Hematopoietic multipotent progenitor cell treated with erythropoietin and hydrocortisone succinate and interleukin-3 and kit ligand, for 4 days (in vitro differentiated cells): Measurements from ENCODE around the gene MEX3C.

Experiments
- DNase-seq: peaks from one replicate; pipeline ENCODE4 v3.0.0-alpha.2; 2015

The MEX3C gene

DNA sequence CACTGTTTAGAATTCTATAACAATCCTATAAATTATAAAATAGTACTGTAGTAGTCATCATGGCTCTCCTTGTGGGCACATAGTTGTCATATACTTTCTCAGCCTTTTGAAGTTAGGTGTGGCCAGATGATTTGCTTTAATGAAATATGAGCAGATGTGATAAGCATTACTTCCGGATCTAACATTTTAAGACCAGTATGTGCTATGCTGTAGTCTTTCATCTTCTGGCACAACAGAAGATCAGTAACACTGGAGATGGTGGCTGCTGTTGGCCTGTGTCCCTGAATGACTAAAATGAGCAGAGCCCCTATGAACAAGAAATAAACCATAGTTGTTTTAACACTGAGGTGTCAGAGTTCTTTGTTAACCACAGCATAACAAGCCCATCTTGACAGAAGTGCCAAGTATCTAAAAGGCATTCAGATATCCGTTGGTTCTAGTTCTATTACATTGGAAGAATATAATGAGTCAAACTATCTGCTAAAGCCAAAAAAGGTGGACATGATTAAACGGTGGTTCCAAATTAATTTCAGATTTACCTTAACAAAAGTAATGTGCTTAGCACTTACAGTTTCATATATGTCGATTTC is 6.3 kb downstream of the MEX3C start:
- DNase-seq: peak; percentile 91

- DNase-seq: no peak
Observed at GRCh38 chr18:51190000-51190399, 7.5 kb downstream of the MEX3C start.

GRCh38 chr18:51188024-51188701 is 9.3 kb downstream of the MEX3C start:
- DNase-seq: no peak

GRCh38 chr18:51185075-51185474 is 12.4 kb downstream of the MEX3C start:
- no peak for DNase-seq

- peak; percentile 44 for DNase-seq
Observed at GRCh38 chr18:51184091-51184457, 13.4 kb downstream of the MEX3C start.

- DNase-seq: no peak
Observed at GRCh38 chr18:51183372-51184090, 13.9 kb downstream of the MEX3C start.

DNA sequence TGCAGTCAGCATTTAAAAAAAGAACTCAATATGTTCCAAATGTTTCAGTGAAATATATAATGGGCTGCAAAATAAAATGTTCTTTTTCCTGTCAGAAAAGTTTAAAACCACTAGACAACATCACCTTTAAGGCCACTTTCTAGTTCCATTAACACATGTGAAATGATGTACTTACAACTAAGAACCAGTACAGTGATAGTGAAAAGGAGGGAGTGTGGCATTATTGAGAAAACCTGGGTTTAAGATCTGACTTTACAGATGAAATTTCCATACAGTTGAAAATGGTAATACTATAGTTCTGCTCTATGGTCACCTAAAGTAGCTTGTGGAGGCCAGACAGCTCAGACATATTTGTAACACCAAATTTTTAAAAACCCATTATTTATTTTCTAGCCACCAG is 14.7 kb downstream of the MEX3C start:
- no peak for DNase-seq

- DNase-seq: peak; percentile 32
Observed at GRCh38 chr18:51171625-51172259, 25.7 kb downstream of the MEX3C start.

GRCh38 chr18:51171223-51171622 is 26.3 kb downstream of the MEX3C start:
- DNase-seq: no peak

GRCh38 chr18:51170664-51171063 is 26.8 kb downstream of the MEX3C start:
- no peak for DNase-seq

DNA sequence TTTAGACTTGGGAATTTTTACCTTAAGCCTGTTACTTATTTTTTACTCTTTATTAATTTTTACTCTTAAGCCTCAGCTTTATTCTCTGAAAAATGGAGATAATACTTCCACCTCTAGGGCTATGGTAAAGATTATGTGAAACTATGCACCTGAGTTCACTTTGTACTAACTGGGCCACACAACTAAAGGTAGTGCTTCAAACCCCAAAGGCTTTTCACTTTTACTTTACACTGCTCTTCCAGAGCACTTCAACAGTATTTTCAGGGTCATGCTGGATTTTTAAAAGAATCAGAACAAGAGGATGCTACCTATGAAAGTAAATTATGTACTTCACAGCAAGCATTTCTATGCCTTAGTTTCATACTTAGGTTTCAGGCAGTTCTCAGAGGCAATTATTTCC is 27.8 kb downstream of the MEX3C start:
- no peak for DNase-seq

- DNase-seq: no peak
Observed at GRCh38 chr18:51168960-51169662, 28.4 kb downstream of the MEX3C start.

DNA sequence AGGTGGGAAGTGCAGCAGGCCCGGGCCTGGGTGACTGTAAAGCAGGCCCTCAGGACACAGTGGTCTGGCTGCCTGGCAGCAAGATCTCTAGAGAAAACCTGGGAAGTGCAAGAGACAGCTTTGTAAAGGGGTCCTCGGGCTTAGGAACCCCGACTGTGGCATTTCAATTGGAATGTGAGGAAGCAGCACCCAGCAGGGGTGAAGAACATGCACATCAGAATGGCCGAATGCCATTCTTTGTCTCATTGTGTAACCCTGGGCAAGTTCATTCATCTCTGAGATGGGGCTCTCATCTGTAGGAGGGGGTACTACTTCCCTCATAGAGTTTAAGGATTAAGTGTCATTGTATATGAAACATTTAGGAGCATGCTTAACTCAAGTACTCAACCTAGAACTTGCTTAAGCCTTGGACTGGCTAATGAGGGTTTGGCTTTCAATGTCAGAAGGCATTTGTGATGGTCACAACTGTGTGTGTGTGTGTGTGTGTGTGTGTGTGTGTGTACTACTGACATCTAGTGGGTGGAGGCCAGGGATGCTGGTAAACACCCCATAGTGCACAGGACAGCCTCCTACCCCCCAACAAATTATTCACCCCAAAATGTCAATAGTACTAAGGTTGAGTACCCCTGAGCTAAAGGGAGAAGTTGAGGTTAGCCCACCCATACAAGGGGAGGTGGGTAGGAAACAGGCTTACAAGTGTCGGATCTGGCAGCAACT is 29.3 kb downstream of the MEX3C start:
- no peak for DNase-seq

- no peak for DNase-seq
Observed at GRCh38 chr18:51165296-51165695, 32.2 kb downstream of the MEX3C start.

GRCh38 chr18:51164761-51165281 is 32.7 kb downstream of the MEX3C start:
- DNase-seq: no peak

- DNase-seq: peak; percentile 37
Observed at GRCh38 chr18:51164342-51164741, 33.1 kb downstream of the MEX3C start.

DNA sequence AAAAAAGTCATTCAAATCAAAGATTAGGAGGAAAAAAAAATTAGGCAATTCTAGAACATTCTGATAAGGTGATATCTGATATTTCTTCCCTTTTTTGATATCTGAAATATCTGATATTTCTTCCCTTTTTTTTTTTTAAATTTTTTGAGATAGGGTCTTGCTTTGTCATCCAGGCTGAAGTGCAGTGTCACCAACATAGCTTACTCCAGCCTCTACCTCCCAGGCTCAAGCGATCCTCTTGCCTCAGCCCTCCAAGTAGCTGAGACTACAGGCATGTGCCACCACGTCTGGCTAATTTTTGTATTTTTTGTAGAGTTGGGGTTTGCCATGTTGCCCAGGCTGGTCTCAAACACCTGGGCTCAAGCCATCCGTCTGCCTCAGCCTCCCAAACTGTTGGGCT is 33.9 kb downstream of the MEX3C start:
- DNase-seq: no peak

DNA sequence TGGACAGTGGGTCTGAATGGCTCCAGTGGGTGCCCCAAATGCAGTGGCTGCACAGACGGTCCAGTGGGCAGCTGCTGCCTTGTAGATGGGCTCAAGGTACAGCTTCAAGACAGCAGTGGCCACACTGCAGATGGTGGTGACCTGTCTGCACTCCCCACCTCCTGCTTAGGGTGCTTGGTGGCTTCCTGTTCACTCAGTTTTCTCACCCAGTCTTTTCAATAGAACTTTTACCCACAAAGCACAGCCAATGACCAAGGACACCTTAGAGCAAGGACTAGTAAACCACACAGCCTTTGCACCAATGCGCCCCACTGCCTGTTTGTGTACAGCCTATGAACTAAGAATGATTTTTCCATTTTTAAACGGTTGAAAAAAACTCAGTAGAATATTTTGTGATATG is 34.9 kb downstream of the MEX3C start:
- DNase-seq: no peak

DNA sequence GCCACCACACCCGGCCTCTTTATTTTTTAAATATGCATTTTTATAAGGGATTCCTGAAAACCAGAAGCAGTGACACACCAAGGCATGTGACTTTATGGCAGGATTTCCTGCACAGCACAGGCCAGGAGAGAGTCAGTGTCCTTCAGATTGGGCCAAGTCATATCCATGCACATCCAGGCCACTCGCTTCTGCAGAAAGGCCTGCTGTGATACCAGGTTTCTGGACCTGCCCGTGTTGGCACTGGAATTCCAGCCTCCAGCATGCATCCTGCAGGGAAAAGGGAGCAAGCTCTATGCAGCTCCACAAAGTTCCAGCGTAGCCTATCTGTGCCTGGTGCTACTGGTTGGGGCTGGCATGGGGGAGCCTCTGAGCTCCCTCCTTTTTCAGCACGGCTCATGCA is 36.8 kb downstream of the MEX3C start:
- DNase-seq: no peak

- peak; percentile 20 for DNase-seq
Observed at GRCh38 chr18:51157215-51157614, 40.3 kb downstream of the MEX3C start.

GRCh38 chr18:51154431-51155063 is 42.9 kb downstream of the MEX3C start:
- DNase-seq: no peak
